HS-27A (cell line): ENCODE data around the gene PARD3.

Experiments
- DNase-seq: peaks from one replicate; pipeline ENCODE4 v3.0.0-alpha.2; 2012; ENCODE audit warnings: low read depth, missing footprints

PARD3 gene

GRCh38 chr10:34250722-34251121 is 564.4 kb downstream of the PARD3 start:
- no peak for DNase-seq

- no peak for DNase-seq
Measured at GRCh38 chr10:34249634-34250033, 565.5 kb downstream of the PARD3 start.

DNA sequence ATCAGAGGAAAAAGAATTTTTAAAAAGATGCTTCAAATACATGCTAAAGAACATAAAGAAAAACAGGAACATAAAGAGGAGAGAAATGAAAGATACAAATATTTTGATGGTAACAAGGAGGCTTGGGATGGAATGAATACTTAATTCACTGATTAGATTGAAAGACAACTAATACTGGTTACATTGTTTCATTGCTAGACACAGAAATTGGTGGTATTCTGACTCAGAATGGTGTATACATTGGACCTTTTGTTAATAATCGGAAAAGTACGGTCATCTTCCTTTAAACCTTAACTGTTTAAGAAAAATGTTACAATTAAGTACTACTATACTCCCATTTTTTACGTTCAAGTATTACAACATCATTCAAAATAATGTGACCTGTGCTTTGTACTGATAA is 567.5 kb downstream of the PARD3 start:
- DNase-seq, result no peak

DNA sequence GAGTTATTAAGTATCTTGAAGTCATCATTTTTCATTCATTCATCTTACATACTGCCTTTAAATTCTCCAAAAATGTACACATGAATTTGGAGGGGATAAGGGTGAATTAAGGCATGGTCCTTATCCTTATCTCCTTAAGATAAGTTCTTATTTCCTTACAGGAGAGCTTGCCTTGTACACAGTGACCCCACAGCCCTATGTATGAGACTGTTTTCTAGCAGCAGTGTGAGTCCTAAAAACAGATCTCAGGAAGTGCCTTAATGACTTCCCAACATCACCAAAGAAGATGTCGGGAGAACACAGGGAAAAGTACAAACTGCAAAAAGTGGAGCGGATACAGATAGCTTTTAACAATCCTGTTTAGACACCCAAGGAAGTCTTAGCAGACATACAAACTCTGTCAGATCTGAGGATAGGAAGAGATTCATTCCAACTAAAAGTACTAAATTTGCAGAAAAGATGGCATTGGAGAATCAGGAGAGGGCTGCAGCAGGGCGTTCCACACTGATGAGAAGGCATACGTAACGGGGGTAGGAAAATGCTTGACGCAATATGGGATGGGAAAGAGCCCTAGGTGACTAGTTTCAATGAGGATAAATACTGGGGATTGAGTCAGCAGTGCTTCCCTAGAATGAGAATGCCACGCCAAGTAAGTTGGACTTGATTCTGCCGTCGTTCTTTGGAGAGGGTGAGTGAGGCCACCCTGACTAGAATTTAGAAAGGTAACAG is 570.2 kb downstream of the PARD3 start:
- no peak for DNase-seq

DNA sequence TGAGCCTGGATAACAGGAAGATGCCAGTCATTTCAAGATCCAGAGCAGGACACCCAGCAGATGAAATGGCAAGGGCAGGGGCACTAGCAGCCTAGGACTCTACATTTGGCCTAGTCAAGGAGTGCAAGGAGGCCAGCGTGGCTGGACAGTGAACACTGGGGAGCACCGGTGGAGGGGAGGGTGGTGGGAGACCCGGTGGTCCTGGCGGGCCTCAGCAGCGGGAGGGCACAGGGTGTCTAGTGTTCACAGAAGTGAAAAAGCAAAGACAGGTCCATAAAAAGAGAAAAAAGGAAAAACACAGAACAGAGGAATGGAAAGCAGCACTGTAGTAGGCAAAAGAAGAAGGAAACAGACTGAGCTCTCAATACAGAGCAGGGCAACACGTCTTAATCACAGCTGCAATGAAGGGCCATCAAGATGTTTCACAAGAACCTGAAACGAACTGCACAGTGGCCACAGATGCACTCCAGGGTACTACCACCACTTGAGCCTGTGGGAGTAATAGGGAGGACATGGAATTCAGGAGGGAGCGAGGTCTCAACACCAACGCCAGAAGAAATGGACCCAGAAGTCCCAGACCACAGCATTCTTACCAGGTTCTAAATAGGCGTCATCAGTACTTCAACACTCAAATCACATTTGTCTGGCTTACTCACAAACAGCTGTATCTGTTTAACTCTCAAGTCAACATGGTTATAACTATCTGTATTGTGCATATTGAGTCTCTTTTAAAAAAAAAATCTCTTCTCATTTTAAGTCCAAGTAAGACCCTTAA is 573.7 kb downstream of the PARD3 start:
- no peak for DNase-seq

DNA sequence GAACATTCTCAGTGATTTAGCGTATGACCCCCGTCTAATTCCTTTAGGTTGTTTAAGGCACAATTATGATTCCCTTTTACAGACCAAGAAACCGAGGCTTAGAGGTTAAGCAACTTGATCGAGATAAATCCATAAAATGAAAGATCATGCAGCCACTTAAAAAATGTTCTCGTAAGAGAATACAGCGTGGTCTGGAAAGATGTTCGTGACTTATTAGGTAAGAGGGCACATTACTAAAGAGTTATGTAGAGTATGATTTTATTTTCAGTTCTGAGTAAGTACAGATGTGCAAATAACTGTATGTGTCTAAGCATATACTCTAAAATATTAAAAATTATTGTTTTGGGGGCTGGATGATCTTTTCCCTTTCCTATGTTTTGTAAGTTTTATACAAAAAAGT is 575.1 kb downstream of the PARD3 start:
- no peak for DNase-seq

GRCh38 chr10:34237898-34238455 is 577.1 kb downstream of the PARD3 start:
- DNase-seq, result no peak

GRCh38 chr10:34236931-34237330 is 578.2 kb downstream of the PARD3 start:
- no peak for DNase-seq

- peak; percentile 17 for DNase-seq
Measured at GRCh38 chr10:34235164-34235832, 579.8 kb downstream of the PARD3 start.

- DNase-seq, result no peak
Measured at GRCh38 chr10:34232481-34232880, 582.6 kb downstream of the PARD3 start.

GRCh38 chr10:34231441-34232180 is 583.5 kb downstream of the PARD3 start:
- no peak for DNase-seq

DNA sequence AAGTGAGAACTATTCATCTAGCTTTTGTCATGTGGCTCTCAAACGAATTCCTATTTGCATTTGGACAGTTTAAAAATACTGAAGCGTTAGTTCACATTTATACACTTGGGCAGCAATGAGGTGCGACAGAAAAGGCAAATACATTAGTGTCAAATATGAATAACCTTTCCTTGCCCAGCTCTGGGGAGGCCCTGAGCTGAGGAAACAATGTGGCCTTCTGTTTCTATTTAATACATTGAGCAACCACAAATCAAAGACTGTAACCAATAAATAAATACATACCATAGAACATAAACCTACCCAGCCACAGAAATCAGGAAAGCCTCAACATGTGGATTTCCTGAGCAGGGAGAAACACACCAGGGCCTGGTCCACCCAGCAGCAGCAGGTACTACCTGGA is 585.2 kb downstream of the PARD3 start:
- DNase-seq, result no peak

GRCh38 chr10:34228066-34228465 is 587.0 kb downstream of the PARD3 start:
- DNase-seq, result no peak

- no peak for DNase-seq
Measured at GRCh38 chr10:34224639-34225038, 590.5 kb downstream of the PARD3 start.

GRCh38 chr10:34223658-34224057 is 591.4 kb downstream of the PARD3 start:
- DNase-seq, result no peak

DNA sequence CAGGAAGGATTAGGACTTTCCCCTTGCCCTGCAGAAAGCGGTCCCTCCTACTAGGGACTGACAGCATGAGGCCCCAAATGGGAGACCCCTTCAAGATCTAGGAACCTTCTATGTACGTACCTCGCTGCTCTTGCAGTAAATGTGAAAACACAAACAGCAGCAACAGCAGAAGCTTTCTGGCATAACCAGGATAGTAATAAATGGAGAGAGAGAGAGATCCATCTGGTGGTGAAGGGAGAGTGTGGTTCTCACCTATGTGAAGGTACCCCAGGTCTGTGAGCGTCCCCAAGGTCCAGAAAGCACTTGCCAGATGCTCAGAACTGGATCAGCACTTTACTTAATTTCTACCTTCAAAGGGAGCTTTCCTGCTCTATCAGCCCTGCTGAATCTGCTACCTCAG is 592.7 kb downstream of the PARD3 start:
- no peak for DNase-seq

- DNase-seq, result no peak
Measured at GRCh38 chr10:34219753-34220548, 595.1 kb downstream of the PARD3 start.

GRCh38 chr10:34217524-34217923 is 597.6 kb downstream of the PARD3 start:
- no peak for DNase-seq

GRCh38 chr10:34216348-34216945 is 598.6 kb downstream of the PARD3 start:
- no peak for DNase-seq

- DNase-seq, result no peak
Measured at GRCh38 chr10:34213805-34214197, 601.3 kb downstream of the PARD3 start.
